GM18861 (cell line): ENCODE measurements around the gene CCL28.

Experiments used
- ATAC-seq: cut with Tn5 transposase; IDR thresholded peaks from one replicate; pipeline ENCODE4 v1.9.1; 2021; ENCODE audit not compliant: unreplicated experiment

CCL28 gene

GRCh38 chr5:43358726-43359125 lies 53.5 kb downstream of the CCL28 start:
- ATAC-seq, result no peak

GRCh38 chr5:43358301-43358700 lies 53.9 kb downstream of the CCL28 start:
- no peak for ATAC-seq

DNA sequence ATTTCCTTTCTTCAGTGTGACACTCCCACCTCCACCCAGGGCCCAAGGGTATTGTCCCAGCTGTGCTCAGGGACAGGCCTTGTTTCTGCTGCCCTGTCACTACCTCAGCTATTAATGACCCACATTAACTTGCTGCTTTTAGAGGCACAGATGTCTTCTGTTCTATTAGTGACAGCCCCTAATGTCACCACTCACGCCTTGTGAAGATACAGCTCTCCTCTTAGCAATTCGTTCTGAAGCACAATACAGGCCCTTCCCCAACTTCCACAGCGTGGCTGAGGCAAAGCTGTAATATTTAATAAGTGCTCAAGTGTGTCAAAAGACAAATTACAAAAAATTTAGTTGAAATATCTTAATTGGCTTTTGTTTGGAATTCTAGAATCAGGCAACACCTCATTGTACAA lies 54.3 kb downstream of the CCL28 start:
- no peak for ATAC-seq

- ATAC-seq, result no peak
Observed at GRCh38 chr5:43357067-43357466, 55.1 kb downstream of the CCL28 start.

DNA sequence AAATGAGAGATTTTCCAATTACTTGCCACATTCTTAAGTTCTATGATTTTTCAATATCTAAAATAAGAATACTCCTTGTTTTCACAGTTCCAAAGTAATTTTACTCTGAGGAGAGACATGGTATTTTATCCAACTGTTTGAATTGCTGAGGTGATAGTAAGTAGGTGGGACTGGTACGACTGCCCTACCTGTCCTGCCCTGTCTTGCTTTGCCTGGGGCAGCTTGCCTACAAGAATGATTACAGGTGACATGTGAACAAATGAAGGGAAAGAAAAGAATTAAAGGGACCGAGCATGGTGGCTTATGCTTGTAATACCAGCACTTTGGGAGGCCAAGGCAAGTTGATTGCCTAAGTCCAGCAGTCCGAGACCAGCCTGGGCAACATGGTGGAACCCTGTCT lies 57.4 kb downstream of the CCL28 start:
- ATAC-seq, result no peak

GRCh38 chr5:43353668-43354067 lies 58.5 kb downstream of the CCL28 start:
- ATAC-seq, result no peak

GRCh38 chr5:43352915-43353314 lies 59.3 kb downstream of the CCL28 start:
- no peak for ATAC-seq

GRCh38 chr5:43352131-43352530 lies 60.1 kb downstream of the CCL28 start:
- no peak for ATAC-seq

DNA sequence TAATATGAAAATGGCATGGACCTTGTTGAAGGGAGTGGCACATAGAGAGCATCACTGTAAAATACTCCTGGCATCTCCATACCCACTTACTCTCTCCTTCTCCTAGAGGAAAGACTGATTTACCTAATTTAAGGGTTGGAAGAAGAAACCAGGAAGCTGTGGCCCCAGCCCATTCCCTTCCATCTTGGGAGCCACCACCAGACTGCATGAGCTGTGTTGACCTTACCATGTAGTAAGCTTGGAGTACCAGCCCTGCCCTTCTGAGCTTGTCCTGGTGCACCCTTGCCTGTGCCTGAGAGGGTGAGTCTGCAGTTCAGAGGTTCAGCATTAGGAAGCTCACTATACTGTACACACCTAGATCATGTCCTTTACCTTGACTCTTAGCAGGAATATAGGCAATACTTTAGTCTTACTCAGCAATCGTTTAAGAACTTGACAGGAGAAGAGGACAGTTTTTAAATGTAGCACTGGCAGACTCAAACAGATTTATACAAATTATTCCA lies 63.3 kb downstream of the CCL28 start:
- no peak for ATAC-seq

DNA sequence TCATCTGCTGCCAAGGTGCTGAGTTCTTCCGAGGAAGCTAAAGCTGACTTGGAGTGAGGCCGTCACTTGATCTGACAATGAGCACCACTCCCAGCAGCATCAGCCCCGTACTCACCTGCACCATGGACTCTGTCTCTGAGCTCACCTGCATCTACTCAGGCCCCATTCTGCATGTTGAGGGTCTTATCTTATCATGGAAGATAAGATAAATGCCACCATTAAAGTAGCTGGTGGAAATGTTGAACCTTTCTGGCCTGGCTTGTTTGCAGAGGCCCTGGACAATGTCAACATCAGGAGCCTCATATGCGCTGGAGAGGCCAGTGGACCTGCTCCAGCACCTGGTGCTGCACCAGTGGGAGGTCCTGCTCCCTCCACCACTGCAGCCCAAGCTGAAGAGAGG lies 64.0 kb downstream of the CCL28 start:
- ATAC-seq, result no peak

DNA sequence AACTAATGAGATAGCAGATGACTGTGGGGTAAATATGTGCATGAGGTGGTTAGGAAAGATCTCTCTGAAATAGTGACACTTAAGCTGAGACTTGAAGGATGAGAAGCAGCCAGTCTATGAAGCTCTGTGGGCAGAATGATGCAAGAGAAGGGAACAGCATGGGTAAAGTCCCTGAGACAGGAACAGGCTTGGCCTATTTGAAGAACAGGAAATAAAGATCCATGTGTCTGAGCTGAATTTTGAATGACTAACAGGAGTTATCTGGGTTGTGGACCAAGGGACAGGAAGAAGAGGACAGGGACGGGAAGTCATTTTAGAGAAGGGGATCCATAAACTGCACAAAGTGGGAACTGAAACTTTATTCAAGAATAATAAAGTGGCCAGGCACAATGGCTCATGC lies 73.3 kb downstream of the CCL28 start:
- no peak for ATAC-seq

- ATAC-seq, result no peak
Observed at GRCh38 chr5:43336159-43336558, 76.0 kb downstream of the CCL28 start.

DNA sequence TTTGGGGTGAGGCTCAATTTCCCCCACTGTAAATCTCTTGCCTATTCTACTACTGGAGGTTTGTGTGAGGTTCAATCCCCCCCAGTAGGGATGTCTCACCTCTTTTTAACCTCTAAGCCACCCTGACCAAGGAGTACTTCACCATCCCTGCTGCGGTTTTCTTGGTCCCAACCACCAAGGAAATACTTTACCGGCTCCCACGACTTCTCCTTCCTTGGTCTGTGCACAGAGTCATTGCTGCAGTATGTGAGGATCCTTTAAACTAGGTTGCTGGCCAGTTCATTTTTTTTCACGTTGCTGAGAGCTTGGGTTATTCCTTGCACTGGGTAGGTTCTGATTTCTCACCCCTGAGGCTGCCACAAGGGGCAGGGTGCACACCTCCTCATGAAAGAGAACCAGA lies 76.5 kb downstream of the CCL28 start:
- no peak for ATAC-seq

DNA sequence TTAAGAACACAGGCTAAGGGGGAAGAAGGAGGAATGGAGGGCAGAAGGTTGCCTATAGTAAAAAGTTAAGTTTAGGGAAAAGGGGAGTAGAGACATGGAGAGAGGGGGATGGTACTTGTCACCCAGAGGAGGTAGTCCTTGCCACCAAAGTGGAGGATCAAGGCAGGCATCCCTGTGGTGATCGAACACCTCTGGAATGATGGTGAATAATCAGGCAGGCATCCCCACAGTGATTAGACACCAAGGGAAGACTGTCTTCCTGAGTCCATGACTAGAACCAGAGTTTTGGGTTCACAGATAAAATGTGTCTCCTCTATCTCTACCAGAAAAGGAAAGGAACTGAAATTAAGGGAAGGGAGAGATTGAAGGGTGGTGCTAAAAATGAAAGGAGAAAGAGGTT lies 79.8 kb downstream of the CCL28 start:
- ATAC-seq, result no peak
